Mesenchymal stem cell (in vitro differentiated cells and primary cell): Measurements from ENCODE around the gene MACROD2.
"Not testable (repeated sequence)": the region's sequence is repeated elsewhere in the genome, so short reads cannot be mapped to it uniquely, and the experiment has no call there.

Experiments
- DNase-seq: peaks from one replicate; pipeline ENCODE4 v3.0.0-alpha.2; 2013
- H2AFZ ChIP-seq: one replicate; pipeline ENCODE4 v1.6.1; 2013; ENCODE audit warnings: low read depth, mild to moderate bottlenecking, control low read depth, inconsistent platforms, low read length, moderate library complexity
- H2AK5ac ChIP-seq: 2 replicates; pipeline ENCODE4 v1.6.1; 2013; ENCODE audit warnings: low read length, moderate library complexity, mild to moderate bottlenecking, inconsistent platforms; ENCODE audit not compliant: severe bottlenecking
- H2BK120ac ChIP-seq: one replicate; pipeline ENCODE4 v1.6.1; 2013; ENCODE audit warnings: low read depth, mild to moderate bottlenecking, inconsistent platforms, low read length, moderate library complexity
- H2BK12ac ChIP-seq, 2 experiments: one replicate each; pipeline ENCODE4 v1.6.1; 2013; ENCODE audit warnings: inconsistent platforms in 2 of 2, low read length in 2 of 2, mild to moderate bottlenecking in 2 of 2, moderate library complexity in 2 of 2, control low read depth in 1 of 2
- H2BK15ac ChIP-seq: one replicate; pipeline ENCODE4 v1.6.1; 2013; ENCODE audit warnings: mild to moderate bottlenecking, low read depth, inconsistent platforms; ENCODE audit not compliant: poor library complexity, severe bottlenecking
- H2BK5ac ChIP-seq: 2 replicates; pipeline ENCODE4 v1.6.1; 2013; ENCODE audit warnings: low read depth, mild to moderate bottlenecking, low read length, control low read depth, inconsistent platforms; ENCODE audit not compliant: poor library complexity, severe bottlenecking
- H3K14ac ChIP-seq, 2 experiments: one replicate each; pipeline ENCODE4 v1.6.1; 2013; ENCODE audit warnings: inconsistent platforms in 2 of 2, low read length in 2 of 2, control low read depth in 1 of 2, mild to moderate bottlenecking in 1 of 2, moderate library complexity in 1 of 2
- H3K18ac ChIP-seq, 2 experiments: one replicate each; pipeline ENCODE4 v1.6.1; 2013; ENCODE audit warnings: inconsistent platforms in 2 of 2, low read length in 2 of 2, control low read depth in 1 of 2, low read depth in 1 of 2, mild to moderate bottlenecking in 1 of 2
- H3K23ac ChIP-seq, 2 experiments: one replicate each; pipeline ENCODE4 v1.6.1; 2013; ENCODE audit warnings: inconsistent platforms in 2 of 2, low read length in 2 of 2, mild to moderate bottlenecking in 2 of 2, moderate library complexity in 2 of 2, control low read depth in 1 of 2
- H3K27ac ChIP-seq: 2 replicates; pipeline ENCODE4 v1.5.1; 2013; ENCODE audit warnings: mild to moderate bottlenecking, moderate library complexity, low read length, control low read depth, inconsistent platforms; ENCODE audit not compliant: poor library complexity, severe bottlenecking
- H3K27me3 ChIP-seq, 2 experiments: 2 replicates each; pipeline versions ENCODE4 v1.6.1 to v1.7.0; 2013; ENCODE audit warnings: low read length in 2 of 2, mild to moderate bottlenecking in 2 of 2, moderate library complexity in 2 of 2, control low read depth in 1 of 2, inconsistent platforms in 1 of 2; ENCODE audit not compliant: control insufficient read depth in 1 of 2, insufficient read depth in 1 of 2
- H3K36me3 ChIP-seq, 2 experiments: 2 replicates each; pipeline versions ENCODE4 v1.6.1 to v1.7.0; 2013; ENCODE audit warnings: low read length in 2 of 2, control low read depth in 1 of 2, inconsistent platforms in 1 of 2, low read depth in 1 of 2, mild to moderate bottlenecking in 1 of 2; ENCODE audit not compliant: insufficient read depth in 2 of 2, control insufficient read depth in 1 of 2
- H3K4ac ChIP-seq, 2 experiments: one replicate each; pipeline ENCODE4 v1.6.1; 2013; ENCODE audit warnings: inconsistent platforms in 2 of 2, low read length in 2 of 2, mild to moderate bottlenecking in 2 of 2, moderate library complexity in 2 of 2, control low read depth in 1 of 2, low read depth in 1 of 2
- H3K4me1 ChIP-seq: 2 replicates; pipeline ENCODE4 v1.6.1; 2013; ENCODE audit warnings: low read depth, low read length, control low read depth; ENCODE audit not compliant: control insufficient read depth, insufficient read depth
- H3K4me2 ChIP-seq: 2 replicates; pipeline ENCODE4 v1.6.1; 2013; ENCODE audit warnings: low read length, mild to moderate bottlenecking, inconsistent platforms; ENCODE audit not compliant: poor library complexity, severe bottlenecking
- H3K4me3 ChIP-seq, 2 experiments: 2 replicates each; pipeline versions ENCODE4 v1.5.1 to v1.7.0; 2013; ENCODE audit warnings: low read length in 2 of 2, mild to moderate bottlenecking in 2 of 2, control low read depth in 1 of 2, low read depth in 1 of 2; ENCODE audit not compliant: insufficient read depth in 1 of 2
- H3K79me1 ChIP-seq: replicated peaks from 2 replicates; pipeline ENCODE4 v1.6.1; 2013; ENCODE audit warnings: mild to moderate bottlenecking, control low read depth, low read length, inconsistent platforms; ENCODE audit not compliant: poor library complexity, severe bottlenecking
- H3K9ac ChIP-seq: 2 replicates; pipeline ENCODE4 v1.7.0; 2013; ENCODE audit warnings: mild to moderate bottlenecking, low read length, moderate library complexity
- H3K9me3 ChIP-seq: 2 replicates; pipeline ENCODE4 v1.7.0; 2013; ENCODE audit warnings: mild to moderate bottlenecking, low read length; ENCODE audit not compliant: control insufficient read depth
- H4K8ac ChIP-seq: one replicate; pipeline ENCODE4 v1.6.1; 2013; ENCODE audit warnings: inconsistent platforms, mild to moderate bottlenecking, low read length, moderate library complexity
- H4K91ac ChIP-seq: one replicate; pipeline ENCODE4 v1.6.1; 2013; ENCODE audit warnings: mild to moderate bottlenecking, low read length, inconsistent platforms
- WGBS: methylation state at CpG from one replicate; pipeline ENCODE4 v1.1.7; 2013; ENCODE audit warnings: mixed read lengths; 5-methylcytosine and 5-hydroxymethylcytosine counted together

Gene MACROD2

GRCh38 chr20:14214046-14214445, 218.7 kb downstream of the MACROD2 start:
- no peaks in the 10 kb centered on the region for H3K36me3 ChIP-seq
- H3K18ac ChIP-seq = no peak overlapping the region
- H3K4me1 ChIP-seq = no peaks in the 10 kb centered on the region
- no peak overlapping the region for H2BK5ac ChIP-seq
- no peak overlapping the region for H2BK120ac ChIP-seq
- no peak overlapping the region for H3K4me3 ChIP-seq
- no peak overlapping the region for H3K23ac ChIP-seq
- H3K27me3 ChIP-seq = no peaks in the 10 kb centered on the region
- no peak overlapping the region for H4K8ac ChIP-seq
- no peak overlapping the region for H2BK15ac ChIP-seq
- H3K9ac ChIP-seq = no peak overlapping the region
- no peak overlapping the region for H4K91ac ChIP-seq
- no peak overlapping the region for H2BK12ac ChIP-seq
- H3K9me3 ChIP-seq = no peaks in the 10 kb centered on the region
- H3K27ac ChIP-seq = no peak overlapping the region
- no peak overlapping the region for H2AK5ac ChIP-seq
- 50% methylated on average over 1 of the region's 1 CpG for WGBS
- no peak overlapping the region for H3K4ac ChIP-seq
- H2AFZ ChIP-seq = no peak overlapping the region
- H3K4me2 ChIP-seq = no peak overlapping the region
- no peak overlapping the region for H3K14ac ChIP-seq
- DNase-seq = no peak
- no peaks in the 10 kb centered on the region for H3K79me1 ChIP-seq

- H3K4me2 ChIP-seq, H2BK15ac ChIP-seq, H3K4me3 ChIP-seq, DNase-seq, H3K36me3 ChIP-seq, H2BK12ac ChIP-seq, H3K27ac ChIP-seq, H3K4ac ChIP-seq, H3K27me3 ChIP-seq, H3K4me1 ChIP-seq, H3K9ac ChIP-seq, H4K91ac ChIP-seq, H3K18ac ChIP-seq, H3K23ac ChIP-seq, H2AFZ ChIP-seq, H3K79me1 ChIP-seq, H3K14ac ChIP-seq, H2BK120ac ChIP-seq, H2AK5ac ChIP-seq, H2BK5ac ChIP-seq, H3K9me3 ChIP-seq, H4K8ac ChIP-seq: not testable (repeated sequence)
- WGBS = 60% methylated on average over 1 of the region's 1 CpG
Measured at GRCh38 chr20:14215880-14216279, 220.6 kb downstream of the MACROD2 start.

- WGBS = 77% methylated on average over 4 of the region's 4 CpGs
- Histone ChIP-seq H3K23ac (no peak overlapping the region), H2BK5ac (no peak overlapping the region), H2AK5ac (no peak overlapping the region), H2BK12ac (no peak overlapping the region), H3K4me2 (no peak overlapping the region), H3K27me3 (no peaks in the 10 kb centered on the region), H4K91ac (no peak overlapping the region), H3K9me3 (no peaks in the 10 kb centered on the region), H3K4ac (no peak overlapping the region), H3K18ac (no peak overlapping the region), H3K36me3 (no peaks in the 10 kb centered on the region), H2BK120ac (no peak overlapping the region), H3K27ac (no peak overlapping the region), H3K79me1 (no peaks in the 10 kb centered on the region), H3K9ac (no peak overlapping the region), H4K8ac (no peak overlapping the region), H2BK15ac (no peak overlapping the region), H3K4me1 (no peaks in the 10 kb centered on the region), H3K14ac (no peak overlapping the region), H2AFZ (no peak overlapping the region), H3K4me3 (no peak overlapping the region)
- no peak for DNase-seq
Measured at GRCh38 chr20:14219801-14220461, 224.6 kb downstream of the MACROD2 start.

- no peaks in the 10 kb centered on the region for H3K27me3 ChIP-seq
- H2BK5ac ChIP-seq = no peak overlapping the region
- no peak overlapping the region for H2BK15ac ChIP-seq
- H2BK120ac ChIP-seq = no peak overlapping the region
- DNase-seq = no peak
- no peaks in the 10 kb centered on the region for H3K36me3 ChIP-seq
- no peak overlapping the region for H3K27ac ChIP-seq
- H3K4me1 ChIP-seq = no peaks in the 10 kb centered on the region
- H3K14ac ChIP-seq = no peak overlapping the region
- H2AK5ac ChIP-seq = no peak overlapping the region
- H3K18ac ChIP-seq = no peak overlapping the region
- no peak overlapping the region for H2BK12ac ChIP-seq
- H3K4me3 ChIP-seq = no peak overlapping the region
- no peak overlapping the region for H3K23ac ChIP-seq
- no peak overlapping the region for H3K9ac ChIP-seq
- H4K8ac ChIP-seq = no peak overlapping the region
- H3K9me3 ChIP-seq = no peaks in the 10 kb centered on the region
- H4K91ac ChIP-seq = no peak overlapping the region
- WGBS = 86% methylated on average over 1 of the region's 1 CpG
- no peak overlapping the region for H2AFZ ChIP-seq
- no peaks in the 10 kb centered on the region for H3K79me1 ChIP-seq
- no peak overlapping the region for H3K4me2 ChIP-seq
- no peak overlapping the region for H3K4ac ChIP-seq
Measured at GRCh38 chr20:14220986-14221385, 225.7 kb downstream of the MACROD2 start.
